ENCODE measurements around the gene EFCAB6. TPM values are rescaled to one million over a fixed set of nuclear protein-coding genes. Genes with fewer than 3 reads are reported as not detected.
A peak's percentile ranks its signal among the peaks of the same experiment; 100 is the strongest.

The EFCAB6 gene
- total and polyA plus RNA-seq, 10 of the 15 experiments (the other 5 are each of a cell fraction or from before 2014, with no cell fraction given): 0.05 to 0.42 (median 0.19) TPM

DNA sequence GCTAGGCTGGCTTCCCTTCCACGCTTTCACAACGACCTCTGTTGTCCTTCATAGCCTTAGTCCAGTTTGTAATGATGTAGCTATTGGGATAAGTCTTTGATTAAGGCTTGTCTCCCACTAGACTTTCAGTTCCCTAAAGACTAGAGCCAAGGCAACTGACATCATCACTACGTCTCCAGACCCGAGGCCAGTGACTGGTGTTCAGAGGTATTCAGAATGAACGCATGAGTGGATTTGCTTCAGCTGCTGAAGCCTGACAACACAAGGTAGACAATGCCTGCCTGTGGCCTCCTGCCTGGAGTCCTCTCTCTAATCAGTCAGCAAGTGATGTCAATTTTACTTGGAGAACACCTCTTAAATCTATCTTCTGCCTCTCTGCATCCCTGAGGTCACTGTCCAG lies 13.6 kb downstream of the EFCAB6 start (continued):
- TF ChIP-seq POLR2AphosphoS5 (IDR thresholded peaks at IDR 0.05; ENCODE audit: low read length) (no peak), BACH1 (IDR thresholded peaks at IDR 0.05; ENCODE audit: borderline replicate concordance) (no peak), CHD2 (IDR thresholded peaks at IDR 0.05; ENCODE audit: borderline replicate concordance, low read depth, low read length) (no peak), MEF2B (IDR thresholded peaks at IDR 0.05; ENCODE audit: partially characterized antibody, poor library complexity, severe bottlenecking) (no peak), IRF3 (IDR thresholded peaks at IDR 0.05) (no peak), RAD51 (IDR thresholded peaks at IDR 0.05) (no peak), MTA2 (IDR thresholded peaks at IDR 0.05; ENCODE audit: low read depth) (peak; percentile 62), KDM1A (IDR thresholded peaks at IDR 0.05; ENCODE audit: borderline replicate concordance) (no peak), POU2F2 (IDR thresholded peaks at IDR 0.05; ENCODE audit: borderline replicate concordance, low read depth, low read length) (no peak; the same call in 2 of the 3 replicates), RB1 (IDR thresholded peaks at IDR 0.05; ENCODE audit: borderline replicate concordance) (no peak), PAX5 (IDR thresholded peaks at IDR 0.05; ENCODE audit: borderline replicate concordance, low read depth, low read length) (peak; percentile 64; the same call in 1 of the 2 replicates), PAX8 (IDR thresholded peaks at IDR 0.05) (no peak), RELA (IDR thresholded peaks at IDR 0.05; ENCODE audit: borderline replicate concordance, partially characterized antibody) (no peak), TCF7 (IDR thresholded peaks at IDR 0.05; ENCODE audit: borderline replicate concordance) (no peak), EP300 (IDR thresholded peaks at IDR 0.05; ENCODE audit: borderline replicate concordance in 1 of 2, control insufficient read depth in 1 of 2, low read depth in 2 of 2, low read length in 2 of 2) (peak; percentile 60 to 67; a peak in 2 of 4 replicates), ZBED1 (IDR thresholded peaks at IDR 0.05; ENCODE audit: borderline replicate concordance) (no peak), PRDM15 (CRISPR knock-in tag; IDR thresholded peaks at IDR 0.05) (no peak)
- TF ChIP-seq, protein P1, sequence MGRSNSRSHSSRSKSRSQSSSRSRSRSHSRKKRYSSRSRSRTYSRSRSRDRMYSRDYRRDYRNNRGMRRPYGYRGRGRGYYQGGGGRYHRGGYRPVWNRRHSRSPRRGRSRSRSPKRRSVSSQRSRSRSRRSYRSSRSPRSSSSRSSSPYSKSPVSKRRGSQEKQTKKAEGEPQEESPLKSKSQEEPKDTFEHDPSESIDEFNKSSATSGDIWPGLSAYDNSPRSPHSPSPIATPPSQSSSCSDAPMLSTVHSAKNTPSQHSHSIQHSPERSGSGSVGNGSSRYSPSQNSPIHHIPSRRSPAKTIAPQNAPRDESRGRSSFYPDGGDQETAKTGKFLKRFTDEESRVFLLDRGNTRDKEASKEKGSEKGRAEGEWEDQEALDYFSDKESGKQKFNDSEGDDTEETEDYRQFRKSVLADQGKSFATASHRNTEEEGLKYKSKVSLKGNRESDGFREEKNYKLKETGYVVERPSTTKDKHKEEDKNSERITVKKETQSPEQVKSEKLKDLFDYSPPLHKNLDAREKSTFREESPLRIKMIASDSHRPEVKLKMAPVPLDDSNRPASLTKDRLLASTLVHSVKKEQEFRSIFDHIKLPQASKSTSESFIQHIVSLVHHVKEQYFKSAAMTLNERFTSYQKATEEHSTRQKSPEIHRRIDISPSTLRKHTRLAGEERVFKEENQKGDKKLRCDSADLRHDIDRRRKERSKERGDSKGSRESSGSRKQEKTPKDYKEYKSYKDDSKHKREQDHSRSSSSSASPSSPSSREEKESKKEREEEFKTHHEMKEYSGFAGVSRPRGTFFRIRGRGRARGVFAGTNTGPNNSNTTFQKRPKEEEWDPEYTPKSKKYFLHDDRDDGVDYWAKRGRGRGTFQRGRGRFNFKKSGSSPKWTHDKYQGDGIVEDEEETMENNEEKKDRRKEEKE (IDR thresholded peaks at IDR 0.05): no peak
- TF ChIP-seq, protein P2, sequence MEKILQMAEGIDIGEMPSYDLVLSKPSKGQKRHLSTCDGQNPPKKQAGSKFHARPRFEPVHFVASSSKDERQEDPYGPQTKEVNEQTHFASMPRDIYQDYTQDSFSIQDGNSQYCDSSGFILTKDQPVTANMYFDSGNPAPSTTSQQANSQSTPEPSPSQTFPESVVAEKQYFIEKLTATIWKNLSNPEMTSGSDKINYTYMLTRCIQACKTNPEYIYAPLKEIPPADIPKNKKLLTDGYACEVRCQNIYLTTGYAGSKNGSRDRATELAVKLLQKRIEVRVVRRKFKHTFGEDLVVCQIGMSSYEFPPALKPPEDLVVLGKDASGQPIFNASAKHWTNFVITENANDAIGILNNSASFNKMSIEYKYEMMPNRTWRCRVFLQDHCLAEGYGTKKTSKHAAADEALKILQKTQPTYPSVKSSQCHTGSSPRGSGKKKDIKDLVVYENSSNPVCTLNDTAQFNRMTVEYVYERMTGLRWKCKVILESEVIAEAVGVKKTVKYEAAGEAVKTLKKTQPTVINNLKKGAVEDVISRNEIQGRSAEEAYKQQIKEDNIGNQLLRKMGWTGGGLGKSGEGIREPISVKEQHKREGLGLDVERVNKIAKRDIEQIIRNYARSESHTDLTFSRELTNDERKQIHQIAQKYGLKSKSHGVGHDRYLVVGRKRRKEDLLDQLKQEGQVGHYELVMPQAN (conservative IDR thresholded peaks at IDR 0.05): no peak
- TF ChIP-seq, protein P3, sequence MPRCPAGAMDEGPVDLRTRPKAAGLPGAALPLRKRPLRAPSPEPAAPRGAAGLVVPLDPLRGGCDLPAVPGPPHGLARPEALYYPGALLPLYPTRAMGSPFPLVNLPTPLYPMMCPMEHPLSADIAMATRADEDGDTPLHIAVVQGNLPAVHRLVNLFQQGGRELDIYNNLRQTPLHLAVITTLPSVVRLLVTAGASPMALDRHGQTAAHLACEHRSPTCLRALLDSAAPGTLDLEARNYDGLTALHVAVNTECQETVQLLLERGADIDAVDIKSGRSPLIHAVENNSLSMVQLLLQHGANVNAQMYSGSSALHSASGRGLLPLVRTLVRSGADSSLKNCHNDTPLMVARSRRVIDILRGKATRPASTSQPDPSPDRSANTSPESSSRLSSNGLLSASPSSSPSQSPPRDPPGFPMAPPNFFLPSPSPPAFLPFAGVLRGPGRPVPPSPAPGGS (IDR thresholded peaks at IDR 0.05; ENCODE audit: borderline replicate concordance, insufficient read depth, low read depth, low read length, poor library complexity, severe bottlenecking): no peak

All from GM12878 (cell line).